HEK293 (cell line): ENCODE data around the gene ARHGEF40.

Experiments used
- CTCF ChIA-PET: fragments of 350-600 bp; formaldehyde crosslinking; extraction: SDS; loops from one replicate; lab custom pipeline; 2021; ENCODE audit warnings: antibody characterized with exemption; lab: Yijun Ruan, JAX
- POLR2A ChIA-PET: fragments of 300-600 bp; formaldehyde crosslinking; extraction: SDS; loops from one replicate; lab custom pipeline; 2020; ENCODE audit warnings: antibody characterized with exemption, inconsistent platforms; lab: Yijun Ruan, JAX
- H3K27ac ChIP-seq: fragments of 200-500 bp; sonication (Bioruptor generic); 2 replicates; pipeline ENCODE4 v1.5.1; 2014; ENCODE audit warnings: low read depth, low read length, control low read depth, inconsistent platforms; ENCODE audit errors: extremely low read depth
- H3K36me3 ChIP-seq, 2 experiments: fragments of 200-500 bp in 1 of 2; sonication (Bioruptor generic) in 1 of 2; 1 replicate in 1 of 2; 2 replicates in 1 of 2; pipeline ENCODE4 v1.5.1; 2014 to 2017; ENCODE audit warnings: inconsistent platforms in 2 of 2, low read length in 2 of 2; ENCODE audit not compliant: control insufficient read depth in 2 of 2, insufficient read depth in 1 of 2
- H3K4me1 ChIP-seq: fragments of 200-500 bp; sonication (Bioruptor generic); 2 replicates; pipeline ENCODE4 v1.5.1; 2014; ENCODE audit warnings: mild to moderate bottlenecking, low read length, inconsistent platforms; ENCODE audit not compliant: control insufficient read depth, insufficient read depth
- H3K4me3 ChIP-seq: 2 replicates; pipeline ENCODE4 v1.5.1; 2011; ENCODE audit warnings: low read depth, mild to moderate bottlenecking, control low read depth, low read length, moderate library complexity
- H3K9me3 ChIP-seq: fragments of 200-500 bp; sonication (Bioruptor generic); 2 replicates; pipeline ENCODE4 v1.5.1; 2014; ENCODE audit warnings: low read depth, low read length, inconsistent platforms; ENCODE audit not compliant: control insufficient read depth, insufficient read depth
- GLI2 ChIP-seq: fragments of 450-650 bp; formaldehyde crosslinking; IDR thresholded peaks from 2 replicates; pipeline ENCODE4; 2017; ENCODE audit warnings: missing biosample characterization, missing genetic modification characterization, low read depth, borderline replicate concordance
- SP3 ChIP-seq: fragments of 450-650 bp; formaldehyde crosslinking; IDR thresholded peaks from 2 replicates; pipeline ENCODE4 v1.5.1; 2016; ENCODE audit warnings: missing biosample characterization, missing genetic modification characterization
- ZBTB17 ChIP-seq: fragments of 450-650 bp; formaldehyde crosslinking; IDR thresholded peaks from 2 replicates; pipeline ENCODE4 v1.5.1; 2016; ENCODE audit warnings: missing biosample characterization, missing genetic modification characterization
- ZEB2 ChIP-seq: fragments of 450-650 bp; formaldehyde crosslinking; IDR thresholded peaks from 2 replicates; pipeline ENCODE4 v1.5.1; 2016; ENCODE audit warnings: missing biosample characterization, missing genetic modification characterization
- ZFP3 ChIP-seq: fragments of 450-650 bp; formaldehyde crosslinking; IDR thresholded peaks from 2 replicates; pipeline ENCODE4 v1.5.1; 2016; ENCODE audit warnings: low read depth, missing biosample characterization, missing genetic modification characterization
- ZNF155 ChIP-seq: fragments of 450-650 bp; formaldehyde crosslinking; IDR thresholded peaks from 2 replicates; pipeline ENCODE4 v1.5.1; 2016; ENCODE audit warnings: missing biosample characterization, missing genetic modification characterization
- ZNF16 ChIP-seq: fragments of 450-650 bp; formaldehyde crosslinking; IDR thresholded peaks from 2 replicates; pipeline ENCODE4 v1.5.1; 2016; ENCODE audit warnings: low read depth, missing biosample characterization, missing genetic modification characterization
- ZNF2 ChIP-seq: fragments of 450-650 bp; formaldehyde crosslinking; IDR thresholded peaks from 2 replicates; pipeline ENCODE4 v1.5.1; 2016; ENCODE audit warnings: missing biosample characterization, missing genetic modification characterization
- ZNF248 ChIP-seq: fragments of 450-650 bp; formaldehyde crosslinking; IDR thresholded peaks from 2 replicates; pipeline ENCODE4 v1.5.1; 2017; ENCODE audit warnings: missing biosample characterization, missing genetic modification characterization
- ZNF266 ChIP-seq: fragments of 450-650 bp; formaldehyde crosslinking; IDR thresholded peaks from 2 replicates; pipeline ENCODE4 v1.5.1; 2016; ENCODE audit warnings: missing biosample characterization, missing genetic modification characterization, low read depth
- ZNF341 ChIP-seq: fragments of 450-650 bp; formaldehyde crosslinking; IDR thresholded peaks from 2 replicates; pipeline ENCODE4; 2016; ENCODE audit warnings: low read depth, missing biosample characterization, missing genetic modification characterization
- ZNF521 ChIP-seq: fragments of 450-650 bp; formaldehyde crosslinking; IDR thresholded peaks from 2 replicates; pipeline ENCODE4 v1.5.1; 2017; ENCODE audit warnings: missing biosample characterization, mild to moderate bottlenecking, missing genetic modification characterization
- ZNF544 ChIP-seq: fragments of 450-650 bp; formaldehyde crosslinking; IDR thresholded peaks from 2 replicates; pipeline ENCODE4 v1.5.0; 2017; ENCODE audit warnings: missing biosample characterization, missing genetic modification characterization
- ZNF561 ChIP-seq: fragments of 450-650 bp; IDR thresholded peaks from 2 replicates; pipeline ENCODE4 v1.5.1; 2018; ENCODE audit warnings: missing biosample characterization, missing genetic modification characterization, borderline replicate concordance
- ZNF677 ChIP-seq: fragments of 450-650 bp; IDR thresholded peaks from 2 replicates; pipeline ENCODE4 v1.5.0; 2018; ENCODE audit warnings: missing biosample characterization, mild to moderate bottlenecking, missing genetic modification characterization, moderate library complexity
- ZNF707 ChIP-seq: fragments of 450-650 bp; formaldehyde crosslinking; IDR thresholded peaks from 2 replicates; pipeline ENCODE4 v1.5.1; 2016; ENCODE audit warnings: missing biosample characterization, missing genetic modification characterization
- ZSCAN16 ChIP-seq: fragments of 450-650 bp; formaldehyde crosslinking; IDR thresholded peaks from 2 replicates; pipeline ENCODE4 v1.5.1; 2016; ENCODE audit warnings: missing biosample characterization, missing genetic modification characterization
- TF ChIP-seq, protein P1 (sequence below): fragments of 450-650 bp; formaldehyde crosslinking; IDR thresholded peaks from 2 replicates; pipeline ENCODE4 v1.5.1; 2017; ENCODE audit warnings: missing biosample characterization, missing genetic modification characterization
- TF ChIP-seq, protein P2 (sequence below): fragments of 450-650 bp; formaldehyde crosslinking; IDR thresholded peaks from 2 replicates; pipeline ENCODE4 v1.5.1; 2016; ENCODE audit warnings: missing biosample characterization, missing genetic modification characterization
- TF ChIP-seq, protein P3 (sequence below): fragments of 450-650 bp; formaldehyde crosslinking; optimal IDR thresholded peaks from 2 replicates; pipeline ENCODE3; 2016; ENCODE audit warnings: missing biosample characterization, mild to moderate bottlenecking, missing genetic modification characterization
- TF ChIP-seq, protein P4 (sequence below): fragments of 450-650 bp; formaldehyde crosslinking; IDR thresholded peaks from 2 replicates; pipeline ENCODE4 v1.5.1; 2016; ENCODE audit warnings: missing biosample characterization, missing genetic modification characterization
- TF ChIP-seq, protein P5 (sequence below): fragments of 450-650 bp; formaldehyde crosslinking; IDR thresholded peaks from 2 replicates; pipeline ENCODE4 v1.5.1; 2016; ENCODE audit warnings: missing biosample characterization, missing genetic modification characterization
- TF ChIP-seq, protein P6 (sequence below): fragments of 450-650 bp; formaldehyde crosslinking; IDR thresholded peaks from 2 replicates; pipeline ENCODE4 v1.5.1; 2016; ENCODE audit warnings: missing biosample characterization, missing genetic modification characterization
- TF ChIP-seq, protein P7 (sequence below): fragments of 450-650 bp; formaldehyde crosslinking; IDR thresholded peaks from 2 replicates; pipeline ENCODE4 v1.5.1; 2016; ENCODE audit warnings: missing biosample characterization, missing genetic modification characterization

ARHGEF40 gene

DNA sequence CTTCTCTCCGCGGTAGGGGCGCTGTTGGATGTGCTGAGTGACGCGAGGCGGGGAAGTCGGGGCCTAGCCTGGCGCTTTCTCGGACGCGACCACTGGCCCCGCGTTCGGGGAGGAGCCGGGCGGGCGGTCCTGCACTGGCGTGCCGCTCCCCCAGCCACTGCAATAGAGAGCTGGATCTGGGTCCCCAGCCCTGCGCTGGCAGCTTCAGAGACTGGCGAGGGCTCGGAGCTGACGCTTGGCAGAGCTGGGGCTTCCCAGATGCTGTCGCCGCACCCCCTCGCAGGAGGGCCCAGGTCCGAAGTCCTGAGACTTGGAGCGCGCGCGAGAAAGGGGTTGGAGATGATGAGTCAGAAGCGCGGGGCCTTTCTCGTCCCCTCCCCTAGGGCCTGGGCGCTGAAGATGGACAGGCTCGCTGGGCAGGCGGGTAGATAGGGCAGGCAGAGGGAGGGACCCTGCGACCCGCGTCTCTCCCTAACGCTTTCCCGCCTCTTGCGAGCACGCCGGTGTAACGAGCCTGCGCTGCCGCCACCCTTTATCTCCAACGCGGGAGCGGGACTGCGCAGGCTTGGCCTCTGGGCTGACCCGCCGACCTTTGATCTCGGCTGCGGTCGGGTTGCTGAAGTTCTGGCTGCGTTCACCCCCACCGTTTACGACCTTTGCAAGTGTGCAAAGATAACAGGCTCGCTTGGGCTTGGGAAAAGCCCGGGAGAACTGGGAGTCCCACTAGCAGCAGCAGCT lies 33.8 kb downstream of the ARHGEF40 start:
- ChIA-PET CTCF (interaction anchor here (0.6 to 10.4 kb wide), 36 partner anchors 9 to 446 kb away, joined by 3 to 175 read pairs (median 6); partner anchors contain the start of genes ARHGEF40 and SLC39A2), POLR2A (interaction anchor here (1.2 to 3.2 kb wide), 7 partner anchors 8 to 89 kb away, joined by 3 to 29 read pairs (median 8); partner anchors contain the start of gene ARHGEF40)
- peak overlapping the region; percentile 49 for H3K4me3 ChIP-seq
- H3K27ac ChIP-seq = peak overlapping the region; percentile 99
- no peaks in the 10 kb centered on the region for H3K36me3 ChIP-seq
- H3K9me3 ChIP-seq = no peaks in the 10 kb centered on the region
- H3K4me1 ChIP-seq = peaks cover 25% of the 10 kb centered on the region
- TF ChIP-seq ZBTB17 (tag by site-specific recombination) (peak; percentile 95), ZNF248 (tag by site-specific recombination) (no peak), ZFP3 (tag by site-specific recombination) (no peak), GLI2 (tag by site-specific recombination) (no peak; the same call in 1 of the 2 replicates), ZNF707 (tag by site-specific recombination) (no peak), ZNF677 (tag by site-specific recombination) (no peak), ZEB2 (tag by site-specific recombination) (peak; percentile 89), ZNF544 (tag by site-specific recombination) (no peak), ZNF521 (tag by site-specific recombination) (no peak), ZSCAN16 (tag by site-specific recombination) (no peak), ZNF16 (tag by site-specific recombination) (no peak), ZNF2 (tag by site-specific recombination) (peak; percentile 92; the same call in 1 of the 2 replicates), ZNF155 (no peak), ZNF341 (peak; percentile 98), ZNF561 (tag by site-specific recombination) (peak; percentile 84), ZNF266 (tag by site-specific recombination) (no peak), SP3 (tag by site-specific recombination) (peak; percentile 90)
- TF ChIP-seq, protein P1, sequence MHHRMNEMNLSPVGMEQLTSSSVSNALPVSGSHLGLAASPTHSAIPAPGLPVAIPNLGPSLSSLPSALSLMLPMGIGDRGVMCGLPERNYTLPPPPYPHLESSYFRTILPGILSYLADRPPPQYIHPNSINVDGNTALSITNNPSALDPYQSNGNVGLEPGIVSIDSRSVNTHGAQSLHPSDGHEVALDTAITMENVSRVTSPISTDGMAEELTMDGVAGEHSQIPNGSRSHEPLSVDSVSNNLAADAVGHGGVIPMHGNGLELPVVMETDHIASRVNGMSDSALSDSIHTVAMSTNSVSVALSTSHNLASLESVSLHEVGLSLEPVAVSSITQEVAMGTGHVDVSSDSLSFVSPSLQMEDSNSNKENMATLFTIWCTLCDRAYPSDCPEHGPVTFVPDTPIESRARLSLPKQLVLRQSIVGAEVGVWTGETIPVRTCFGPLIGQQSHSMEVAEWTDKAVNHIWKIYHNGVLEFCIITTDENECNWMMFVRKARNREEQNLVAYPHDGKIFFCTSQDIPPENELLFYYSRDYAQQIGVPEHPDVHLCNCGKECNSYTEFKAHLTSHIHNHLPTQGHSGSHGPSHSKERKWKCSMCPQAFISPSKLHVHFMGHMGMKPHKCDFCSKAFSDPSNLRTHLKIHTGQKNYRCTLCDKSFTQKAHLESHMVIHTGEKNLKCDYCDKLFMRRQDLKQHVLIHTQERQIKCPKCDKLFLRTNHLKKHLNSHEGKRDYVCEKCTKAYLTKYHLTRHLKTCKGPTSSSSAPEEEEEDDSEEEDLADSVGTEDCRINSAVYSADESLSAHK (tag by site-specific recombination) = peak; percentile 42
- TF ChIP-seq, protein P2, sequence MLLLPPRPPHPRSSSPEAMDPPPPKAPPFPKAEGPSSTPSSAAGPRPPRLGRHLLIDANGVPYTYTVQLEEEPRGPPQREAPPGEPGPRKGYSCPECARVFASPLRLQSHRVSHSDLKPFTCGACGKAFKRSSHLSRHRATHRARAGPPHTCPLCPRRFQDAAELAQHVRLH = peak; percentile 53; the same call in 1 of the 2 replicates
- TF ChIP-seq, protein P3, sequence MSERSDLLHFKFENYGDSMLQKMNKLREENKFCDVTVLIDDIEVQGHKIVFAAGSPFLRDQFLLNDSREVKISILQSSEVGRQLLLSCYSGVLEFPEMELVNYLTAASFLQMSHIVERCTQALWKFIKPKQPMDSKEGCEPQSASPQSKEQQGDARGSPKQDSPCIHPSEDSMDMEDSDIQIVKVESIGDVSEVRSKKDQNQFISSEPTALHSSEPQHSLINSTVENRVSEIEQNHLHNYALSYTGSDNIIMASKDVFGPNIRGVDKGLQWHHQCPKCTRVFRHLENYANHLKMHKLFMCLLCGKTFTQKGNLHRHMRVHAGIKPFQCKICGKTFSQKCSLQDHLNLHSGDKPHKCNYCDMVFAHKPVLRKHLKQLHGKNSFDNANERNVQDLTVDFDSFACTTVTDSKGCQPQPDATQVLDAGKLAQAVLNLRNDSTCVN (tag by site-specific recombination) = peak; percentile 97
- TF ChIP-seq, protein P4, sequence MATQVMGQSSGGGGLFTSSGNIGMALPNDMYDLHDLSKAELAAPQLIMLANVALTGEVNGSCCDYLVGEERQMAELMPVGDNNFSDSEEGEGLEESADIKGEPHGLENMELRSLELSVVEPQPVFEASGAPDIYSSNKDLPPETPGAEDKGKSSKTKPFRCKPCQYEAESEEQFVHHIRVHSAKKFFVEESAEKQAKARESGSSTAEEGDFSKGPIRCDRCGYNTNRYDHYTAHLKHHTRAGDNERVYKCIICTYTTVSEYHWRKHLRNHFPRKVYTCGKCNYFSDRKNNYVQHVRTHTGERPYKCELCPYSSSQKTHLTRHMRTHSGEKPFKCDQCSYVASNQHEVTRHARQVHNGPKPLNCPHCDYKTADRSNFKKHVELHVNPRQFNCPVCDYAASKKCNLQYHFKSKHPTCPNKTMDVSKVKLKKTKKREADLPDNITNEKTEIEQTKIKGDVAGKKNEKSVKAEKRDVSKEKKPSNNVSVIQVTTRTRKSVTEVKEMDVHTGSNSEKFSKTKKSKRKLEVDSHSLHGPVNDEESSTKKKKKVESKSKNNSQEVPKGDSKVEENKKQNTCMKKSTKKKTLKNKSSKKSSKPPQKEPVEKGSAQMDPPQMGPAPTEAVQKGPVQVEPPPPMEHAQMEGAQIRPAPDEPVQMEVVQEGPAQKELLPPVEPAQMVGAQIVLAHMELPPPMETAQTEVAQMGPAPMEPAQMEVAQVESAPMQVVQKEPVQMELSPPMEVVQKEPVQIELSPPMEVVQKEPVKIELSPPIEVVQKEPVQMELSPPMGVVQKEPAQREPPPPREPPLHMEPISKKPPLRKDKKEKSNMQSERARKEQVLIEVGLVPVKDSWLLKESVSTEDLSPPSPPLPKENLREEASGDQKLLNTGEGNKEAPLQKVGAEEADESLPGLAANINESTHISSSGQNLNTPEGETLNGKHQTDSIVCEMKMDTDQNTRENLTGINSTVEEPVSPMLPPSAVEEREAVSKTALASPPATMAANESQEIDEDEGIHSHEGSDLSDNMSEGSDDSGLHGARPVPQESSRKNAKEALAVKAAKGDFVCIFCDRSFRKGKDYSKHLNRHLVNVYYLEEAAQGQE (tag by site-specific recombination) = peak; percentile 45; the same call in 1 of the 2 replicates
- TF ChIP-seq, protein P5, sequence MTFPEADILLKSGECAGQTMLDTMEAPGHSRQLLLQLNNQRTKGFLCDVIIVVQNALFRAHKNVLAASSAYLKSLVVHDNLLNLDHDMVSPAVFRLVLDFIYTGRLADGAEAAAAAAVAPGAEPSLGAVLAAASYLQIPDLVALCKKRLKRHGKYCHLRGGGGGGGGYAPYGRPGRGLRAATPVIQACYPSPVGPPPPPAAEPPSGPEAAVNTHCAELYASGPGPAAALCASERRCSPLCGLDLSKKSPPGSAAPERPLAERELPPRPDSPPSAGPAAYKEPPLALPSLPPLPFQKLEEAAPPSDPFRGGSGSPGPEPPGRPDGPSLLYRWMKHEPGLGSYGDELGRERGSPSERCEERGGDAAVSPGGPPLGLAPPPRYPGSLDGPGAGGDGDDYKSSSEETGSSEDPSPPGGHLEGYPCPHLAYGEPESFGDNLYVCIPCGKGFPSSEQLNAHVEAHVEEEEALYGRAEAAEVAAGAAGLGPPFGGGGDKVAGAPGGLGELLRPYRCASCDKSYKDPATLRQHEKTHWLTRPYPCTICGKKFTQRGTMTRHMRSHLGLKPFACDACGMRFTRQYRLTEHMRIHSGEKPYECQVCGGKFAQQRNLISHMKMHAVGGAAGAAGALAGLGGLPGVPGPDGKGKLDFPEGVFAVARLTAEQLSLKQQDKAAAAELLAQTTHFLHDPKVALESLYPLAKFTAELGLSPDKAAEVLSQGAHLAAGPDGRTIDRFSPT (tag by site-specific recombination) = no peak
- TF ChIP-seq, protein P6, sequence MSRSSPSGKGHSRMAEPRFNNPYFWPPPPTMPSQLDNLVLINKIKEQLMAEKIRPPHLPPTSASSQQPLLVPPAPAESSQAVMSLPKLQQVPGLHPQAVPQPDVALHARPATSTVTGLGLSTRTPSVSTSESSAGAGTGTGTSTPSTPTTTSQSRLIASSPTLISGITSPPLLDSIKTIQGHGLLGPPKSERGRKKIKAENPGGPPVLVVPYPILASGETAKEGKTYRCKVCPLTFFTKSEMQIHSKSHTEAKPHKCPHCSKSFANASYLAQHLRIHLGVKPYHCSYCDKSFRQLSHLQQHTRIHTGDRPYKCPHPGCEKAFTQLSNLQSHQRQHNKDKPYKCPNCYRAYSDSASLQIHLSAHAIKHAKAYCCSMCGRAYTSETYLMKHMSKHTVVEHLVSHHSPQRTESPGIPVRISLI (tag by site-specific recombination) = no peak
- TF ChIP-seq, protein P7, sequence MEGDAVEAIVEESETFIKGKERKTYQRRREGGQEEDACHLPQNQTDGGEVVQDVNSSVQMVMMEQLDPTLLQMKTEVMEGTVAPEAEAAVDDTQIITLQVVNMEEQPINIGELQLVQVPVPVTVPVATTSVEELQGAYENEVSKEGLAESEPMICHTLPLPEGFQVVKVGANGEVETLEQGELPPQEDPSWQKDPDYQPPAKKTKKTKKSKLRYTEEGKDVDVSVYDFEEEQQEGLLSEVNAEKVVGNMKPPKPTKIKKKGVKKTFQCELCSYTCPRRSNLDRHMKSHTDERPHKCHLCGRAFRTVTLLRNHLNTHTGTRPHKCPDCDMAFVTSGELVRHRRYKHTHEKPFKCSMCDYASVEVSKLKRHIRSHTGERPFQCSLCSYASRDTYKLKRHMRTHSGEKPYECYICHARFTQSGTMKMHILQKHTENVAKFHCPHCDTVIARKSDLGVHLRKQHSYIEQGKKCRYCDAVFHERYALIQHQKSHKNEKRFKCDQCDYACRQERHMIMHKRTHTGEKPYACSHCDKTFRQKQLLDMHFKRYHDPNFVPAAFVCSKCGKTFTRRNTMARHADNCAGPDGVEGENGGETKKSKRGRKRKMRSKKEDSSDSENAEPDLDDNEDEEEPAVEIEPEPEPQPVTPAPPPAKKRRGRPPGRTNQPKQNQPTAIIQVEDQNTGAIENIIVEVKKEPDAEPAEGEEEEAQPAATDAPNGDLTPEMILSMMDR = peak; percentile 95
